Peyer's patch (tissue), 4 donors: ENCODE results near the gene TMEM167B.

Experiments used
- POLR2A ChIP-seq, 2 donors: fragments of 450-650 bp; IDR thresholded peaks; one replicate each; pipeline ENCODE4 v1.5.1; 2017; ENCODE audit warnings: antibody characterized with exemption in 2 of 2, mild to moderate bottlenecking in 2 of 2, moderate library complexity in 2 of 2
- TF ChIP-seq, protein P1 (sequence below), 6 experiments: fragments of 450-650 bp in 4 of 6; fragments of 200-600 bp in 2 of 6; sonication (generic) in 1 of 6; IDR thresholded peaks; one replicate each; pipeline ENCODE4 v1.5.1; 2017 to 2019; ENCODE audit warnings: antibody characterized with exemption in 6 of 6, mild to moderate bottlenecking in 3 of 6, moderate library complexity in 1 of 6

DNA sequence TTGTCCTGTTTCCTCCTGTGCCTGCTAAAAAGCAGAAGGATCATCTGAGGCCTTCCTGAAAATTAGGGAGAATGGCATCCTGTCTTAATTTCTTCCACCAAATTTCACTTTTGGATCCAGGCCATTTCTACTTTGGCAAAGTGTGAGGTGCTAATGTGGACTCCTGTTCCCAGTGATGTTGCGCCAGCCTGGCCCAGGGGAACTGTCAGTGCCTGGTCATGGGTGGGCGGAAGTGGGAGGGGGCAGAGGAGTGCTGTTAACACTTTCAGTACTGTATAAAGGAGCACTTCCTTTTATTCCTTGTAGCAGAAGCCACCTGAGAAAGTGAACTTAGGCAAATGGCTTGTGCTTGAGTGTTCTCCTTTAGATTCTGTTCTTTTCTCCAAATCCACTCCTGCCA, 43.3 kb downstream of the TMEM167B start:
- TF ChIP-seq, protein P1, sequence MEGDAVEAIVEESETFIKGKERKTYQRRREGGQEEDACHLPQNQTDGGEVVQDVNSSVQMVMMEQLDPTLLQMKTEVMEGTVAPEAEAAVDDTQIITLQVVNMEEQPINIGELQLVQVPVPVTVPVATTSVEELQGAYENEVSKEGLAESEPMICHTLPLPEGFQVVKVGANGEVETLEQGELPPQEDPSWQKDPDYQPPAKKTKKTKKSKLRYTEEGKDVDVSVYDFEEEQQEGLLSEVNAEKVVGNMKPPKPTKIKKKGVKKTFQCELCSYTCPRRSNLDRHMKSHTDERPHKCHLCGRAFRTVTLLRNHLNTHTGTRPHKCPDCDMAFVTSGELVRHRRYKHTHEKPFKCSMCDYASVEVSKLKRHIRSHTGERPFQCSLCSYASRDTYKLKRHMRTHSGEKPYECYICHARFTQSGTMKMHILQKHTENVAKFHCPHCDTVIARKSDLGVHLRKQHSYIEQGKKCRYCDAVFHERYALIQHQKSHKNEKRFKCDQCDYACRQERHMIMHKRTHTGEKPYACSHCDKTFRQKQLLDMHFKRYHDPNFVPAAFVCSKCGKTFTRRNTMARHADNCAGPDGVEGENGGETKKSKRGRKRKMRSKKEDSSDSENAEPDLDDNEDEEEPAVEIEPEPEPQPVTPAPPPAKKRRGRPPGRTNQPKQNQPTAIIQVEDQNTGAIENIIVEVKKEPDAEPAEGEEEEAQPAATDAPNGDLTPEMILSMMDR (IDR thresholded peaks at IDR 0.05) = no peak
- TF ChIP-seq POLR2A (IDR thresholded peaks at IDR 0.05) = no peak
